B cell (primary cell): ENCODE measurements around the gene CCNG2. TPM values are rescaled to one million over a fixed set of nuclear protein-coding genes. Genes with fewer than 3 reads are reported as not detected.
A peak's percentile ranks its signal among the peaks of the same experiment; 100 is the strongest.

Source experiments
- ATAC-seq: fragments of 200-7000 bp; cut with Tn5 transposase; one replicate; pipeline ENCODE4 v1.10.0; 2021; ENCODE audit warnings: low read depth, mild to moderate bottlenecking, moderate number of reproducible peaks, moderate library complexity
- CTCF ChIA-PET: fragments of 350-600 bp; sonication (Branson Sonifier 250); formaldehyde crosslinking; loops from one replicate; lab custom pipeline; 2021; ENCODE audit warnings: antibody characterized with exemption, inconsistent platforms; lab: Charles Lee
- POLR2A ChIA-PET: fragments of 350-600 bp; sonication (Branson Sonifier 250); formaldehyde crosslinking; loops from one replicate; lab custom pipeline; 2021; ENCODE audit warnings: antibody characterized with exemption; lab: Charles Lee
- DNase-seq: peaks from one replicate; pipeline ENCODE4 v3.0.0; 2013
- H2AFZ ChIP-seq: 2 replicates; pipeline ENCODE4 v1.6.1; 2012; ENCODE audit warnings: mild to moderate bottlenecking, low read depth, low read length; ENCODE audit not compliant: insufficient read depth, poor library complexity, severe bottlenecking
- H3K27ac ChIP-seq, 2 donors: 1 replicate in 1 of 2; 2 replicates in 1 of 2; pipeline ENCODE4 v1.5.1; 2012 to 2013; ENCODE audit warnings: low read length in 2 of 2, mild to moderate bottlenecking in 2 of 2, moderate library complexity in 1 of 2
- H3K27me3 ChIP-seq, 4 experiments: fragments of 200-600 bp in 1 of 4; sonication (generic) in 1 of 4; replicated peaks in 1 of 4; 1 replicate in 2 of 4; 2 replicates in 2 of 4; pipeline versions ENCODE4 v1.6.1 to v1.7.0; 2013 to 2016; ENCODE audit warnings: low read length in 3 of 4, mild to moderate bottlenecking in 2 of 4, mixed read lengths in 1 of 4, moderate library complexity in 1 of 4; ENCODE audit not compliant: insufficient read depth in 4 of 4, control insufficient read depth in 3 of 4; ENCODE audit errors: control extremely low read depth in 1 of 4
- H3K36me3 ChIP-seq, 2 experiments: replicated peaks in 1 of 2; 1 replicate in 1 of 2; 2 replicates in 1 of 2; pipeline versions ENCODE4 v1.6.1 to v1.7.1; 2013; ENCODE audit warnings: low read length in 1 of 2; ENCODE audit not compliant: insufficient read depth in 2 of 2, control insufficient read depth in 1 of 2; ENCODE audit errors: control extremely low read depth in 1 of 2, extremely low read depth in 1 of 2
- H3K4me1 ChIP-seq, 2 donors: fragments of 200-600 bp in 1 of 2; sonication (generic) in 1 of 2; 1 replicate in 1 of 2; 2 replicates in 1 of 2; pipeline versions ENCODE4 v1.5.1 to v1.6.1; 2013 to 2017; ENCODE audit warnings: low read length in 2 of 2; ENCODE audit not compliant: control insufficient read depth in 2 of 2, insufficient read depth in 2 of 2
- H3K4me2 ChIP-seq: replicated peaks from 2 replicates; pipeline ENCODE3; 2012; ENCODE audit warnings: mild to moderate bottlenecking, low read depth, low read length; ENCODE audit not compliant: poor library complexity, severe bottlenecking
- H3K4me3 ChIP-seq, 5 experiments: fragments of 200-600 bp in 1 of 5; sonication (generic) in 1 of 5; 1 replicate in 3 of 5; 2 replicates in 2 of 5; pipeline versions ENCODE4 v1.5.1 to v1.7.0; 2011 to 2016; ENCODE audit warnings: low read length in 4 of 5, mild to moderate bottlenecking in 4 of 5, low read depth in 2 of 5, control low read depth in 1 of 5, moderate library complexity in 1 of 5; ENCODE audit not compliant: insufficient read depth in 1 of 5; ENCODE audit errors: control extremely low read depth in 1 of 5, extremely low read depth in 1 of 5
- H3K79me2 ChIP-seq: fragments of 200-600 bp; sonication (generic); one replicate; pipeline ENCODE4 v1.6.0; 2016; ENCODE audit warnings: low read length; ENCODE audit not compliant: control insufficient read depth, insufficient read depth
- H3K9ac ChIP-seq: fragments of 200-600 bp; sonication (generic); 2 replicates; pipeline ENCODE4 v1.6.1; 2017; ENCODE audit warnings: mild to moderate bottlenecking, low read length, moderate library complexity
- H3K9me3 ChIP-seq, 3 donors: one replicate each; pipeline versions ENCODE4 v1.6.1 to v1.7.1; 2013; ENCODE audit warnings: low read length in 2 of 3; ENCODE audit not compliant: control insufficient read depth in 2 of 3, insufficient read depth in 1 of 3; ENCODE audit errors: control extremely low read depth in 1 of 3
- H4K20me1 ChIP-seq: 2 replicates; pipeline ENCODE4 v1.6.0; 2012; ENCODE audit warnings: mild to moderate bottlenecking, low read length; ENCODE audit not compliant: insufficient read depth, control insufficient read depth, poor library complexity, severe bottlenecking
- H3K27ac Mint-ChIP-seq: one replicate; pipeline ENCODE4 v1.8.0; 2021; ENCODE audit warnings: mixed read lengths
- H3K27me3 Mint-ChIP-seq: one replicate; pipeline ENCODE4 v1.8.0; 2021; ENCODE audit warnings: mixed read lengths
- H3K4me1 Mint-ChIP-seq: one replicate; pipeline ENCODE4 v1.8.0; 2021; ENCODE audit warnings: mixed read lengths
- H3K4me3 Mint-ChIP-seq: one replicate; pipeline ENCODE4 v1.8.0; 2021; ENCODE audit warnings: mixed read lengths
- H3K9me3 Mint-ChIP-seq: one replicate; pipeline ENCODE4 v1.8.0; 2022; ENCODE audit warnings: mixed read lengths; ENCODE audit not compliant: insufficient read depth
- EZH2 ChIP-seq: IDR thresholded peaks from 2 replicates; pipeline ENCODE4 v1.6.1; 2012; ENCODE audit warnings: borderline replicate concordance, low read depth, mild to moderate bottlenecking, moderate library complexity, low read length; ENCODE audit not compliant: insufficient read depth, poor library complexity, severe bottlenecking
- WGBS: methylation state at CpG from one replicate; pipeline ENCODE4 v1.1.5; 2013; ENCODE audit warnings: missing lambda C conversion rate; ENCODE audit not compliant: insufficient coverage; 5-methylcytosine and 5-hydroxymethylcytosine counted together
- intact Hi-C: fragments of 100-400 bp; cut with micrococcal nuclease; formaldehyde crosslinking; loops from one replicate; pipeline ENCODE4 v1.10.0; 2022
- polyA plus RNA-seq: library from polyadenylated mRNA; depleted of rRNA; stranded (reverse); fragments of >200 nt; gene quantifications from 2 replicates; pipeline ENCODE4 v1.2.3, GENCODE V29; 2012
- total RNA-seq, 2 donors: library from RNA; stranded (reverse); fragments of 120-200 nt in 1 of 2; gene quantifications; 1 replicate in 1 of 2; 2 replicates in 1 of 2; pipeline versions ENCODE4 v1.2.3 to v1.2.4, GENCODE V29; 2013 to 2022
- TF ChIP-seq, protein P1 (sequence below): fragments of 200-600 bp; IDR thresholded peaks from one replicate; pipeline ENCODE4 v1.8.0; 2022; ENCODE audit warnings: antibody characterized with exemption, mild to moderate bottlenecking

Gene CCNG2
- total and polyA plus RNA-seq, 2 donors (not counting 1 experiment from before 2014, with no cell fraction given), result 39.9 to 71.9 TPM

DNA sequence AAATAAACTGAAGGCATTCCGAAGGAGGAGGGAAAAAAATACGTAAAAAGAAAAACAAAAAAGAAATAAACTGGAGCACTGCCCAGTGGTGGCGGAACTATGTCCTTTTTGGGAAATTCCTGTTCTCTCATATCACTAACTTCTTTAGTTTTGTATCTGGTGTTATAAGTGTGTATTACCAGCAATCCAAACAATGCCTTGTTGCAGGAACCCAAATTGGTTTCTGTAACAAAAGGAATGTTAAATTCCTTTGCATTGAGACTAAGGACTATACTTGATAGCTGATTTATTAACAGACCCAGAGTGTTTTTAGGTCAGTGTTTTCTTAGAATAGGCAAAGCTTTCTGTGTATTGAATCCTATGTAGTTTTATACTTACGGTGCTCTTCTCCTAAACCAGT is 6.6 kb downstream of the CCNG2 start:
- H3K27ac ChIP-seq, result peak overlapping the region in 1 of 2 donors; percentile 35
- no peak for DNase-seq
- intact Hi-C loops, result no loop called here
- H3K9me3 ChIP-seq, result no peaks in the 10 kb centered on the region
- TF ChIP-seq, protein P1, sequence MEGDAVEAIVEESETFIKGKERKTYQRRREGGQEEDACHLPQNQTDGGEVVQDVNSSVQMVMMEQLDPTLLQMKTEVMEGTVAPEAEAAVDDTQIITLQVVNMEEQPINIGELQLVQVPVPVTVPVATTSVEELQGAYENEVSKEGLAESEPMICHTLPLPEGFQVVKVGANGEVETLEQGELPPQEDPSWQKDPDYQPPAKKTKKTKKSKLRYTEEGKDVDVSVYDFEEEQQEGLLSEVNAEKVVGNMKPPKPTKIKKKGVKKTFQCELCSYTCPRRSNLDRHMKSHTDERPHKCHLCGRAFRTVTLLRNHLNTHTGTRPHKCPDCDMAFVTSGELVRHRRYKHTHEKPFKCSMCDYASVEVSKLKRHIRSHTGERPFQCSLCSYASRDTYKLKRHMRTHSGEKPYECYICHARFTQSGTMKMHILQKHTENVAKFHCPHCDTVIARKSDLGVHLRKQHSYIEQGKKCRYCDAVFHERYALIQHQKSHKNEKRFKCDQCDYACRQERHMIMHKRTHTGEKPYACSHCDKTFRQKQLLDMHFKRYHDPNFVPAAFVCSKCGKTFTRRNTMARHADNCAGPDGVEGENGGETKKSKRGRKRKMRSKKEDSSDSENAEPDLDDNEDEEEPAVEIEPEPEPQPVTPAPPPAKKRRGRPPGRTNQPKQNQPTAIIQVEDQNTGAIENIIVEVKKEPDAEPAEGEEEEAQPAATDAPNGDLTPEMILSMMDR, result no peak
- TF ChIP-seq EZH2, result no peak
- peaks cover 53% of the 10 kb centered on the region for H3K4me1 Mint-ChIP-seq
- peaks cover 21 to 28% of the 10 kb centered on the region in 2 donors for H3K4me1 ChIP-seq
- no peaks in the 10 kb centered on the region for H3K27me3 ChIP-seq
- no peak overlapping the region for H3K4me3 ChIP-seq
- peaks cover 86% of the 10 kb centered on the region for H4K20me1 ChIP-seq
- no peaks in the 10 kb centered on the region for H3K9me3 Mint-ChIP-seq
- H3K4me2 ChIP-seq, result no peak overlapping the region
- no peak for ATAC-seq
- H3K79me2 ChIP-seq, result peaks cover 25% of the 10 kb centered on the region
- H3K27ac Mint-ChIP-seq, result peak overlapping the region; percentile 1
- ChIA-PET CTCF (interaction anchor here (1.3 to 8.1 kb wide), 7 partner anchors 9 to 111 kb away, joined by 3 to 60 read pairs (median 6); no protein-coding TSS in a partner anchor), POLR2A (interaction anchor here (0.6 kb wide), 1 partner anchor 26 kb away, joined by 3 read pairs; no protein-coding TSS in a partner anchor)
- H3K36me3 ChIP-seq, result peaks cover 26 to 97% of the 10 kb centered on the region in 2 experiments
- H3K9ac ChIP-seq, result no peak overlapping the region
- no peak overlapping the region for H2AFZ ChIP-seq
- no peaks in the 10 kb centered on the region for H3K27me3 Mint-ChIP-seq
- H3K4me3 Mint-ChIP-seq, result no peak overlapping the region
- WGBS, result 100% methylated on average over 1 of the region's 4 CpGs

DNA sequence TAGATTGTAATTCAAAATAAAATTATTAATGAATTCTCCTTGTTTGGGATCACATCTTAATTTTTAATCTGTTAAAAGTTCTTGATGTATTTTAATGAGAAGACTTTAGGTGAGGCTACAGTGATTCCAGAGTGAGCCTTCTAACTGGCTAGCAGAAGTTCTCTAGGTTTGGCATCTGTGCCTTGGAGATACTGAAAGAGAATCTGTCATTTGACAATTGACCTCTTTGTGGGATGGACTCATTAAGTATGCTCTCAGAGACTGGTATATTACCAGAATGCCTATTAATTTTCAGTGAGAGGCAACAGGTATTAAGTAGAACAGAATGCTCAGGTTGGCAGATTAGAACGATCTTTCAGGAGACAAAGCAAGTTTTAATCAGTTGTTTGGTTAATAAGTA is 10.2 kb downstream of the CCNG2 start:
- Histone ChIP-seq H3K9me3 (no peaks in the 10 kb centered on the region), H3K4me1 (peaks cover 12 to 15% of the 10 kb centered on the region in 2 donors), H4K20me1 (peaks cover 68% of the 10 kb centered on the region), H2AFZ (no peak overlapping the region), H3K4me2 (no peak overlapping the region), H3K27ac (peak overlapping the region in 1 of 2 donors; percentile 26), H3K9ac (no peak overlapping the region), H3K4me3 (no peak overlapping the region), H3K36me3 (peaks cover 31 to 92% of the 10 kb centered on the region in 2 experiments), H3K27me3 (no peaks in the 10 kb centered on the region), H3K79me2 (peaks cover 12% of the 10 kb centered on the region)
- Mint-ChIP-seq H3K4me3 (no peak overlapping the region), H3K9me3 (no peaks in the 10 kb centered on the region), H3K27me3 (no peaks in the 10 kb centered on the region), H3K4me1 (peaks cover 35% of the 10 kb centered on the region), H3K27ac (no peak overlapping the region)
- ChIA-PET POLR2A (no interaction called here), CTCF (no interaction called here)
- intact Hi-C loops, result no loop called here
- 91% methylated on average over 1 of the region's 1 CpG for WGBS
- ATAC-seq, result no peak
- no peak for TF ChIP-seq EZH2
- TF ChIP-seq, protein P1, result no peak
- DNase-seq, result no peak
